NOMO-1 treated with DMSO at 0.1 percent for 48 hours (cell line): ENCODE measurements around the gene GPRIN3.
"Not testable (repeated sequence)": the region's sequence is repeated elsewhere in the genome, so short reads cannot be mapped to it uniquely, and the experiment has no call there.

Experiments
- DNase-seq: peaks from one replicate; lab custom pipeline; 2025; ENCODE audit not compliant: unreplicated experiment; lab: John Stamatoyannopoulos, UW

Gene GPRIN3

GRCh38 chr4:89259301-89260028, 48.1 kb downstream of the GPRIN3 start:
- DNase-seq, result no peak

DNA sequence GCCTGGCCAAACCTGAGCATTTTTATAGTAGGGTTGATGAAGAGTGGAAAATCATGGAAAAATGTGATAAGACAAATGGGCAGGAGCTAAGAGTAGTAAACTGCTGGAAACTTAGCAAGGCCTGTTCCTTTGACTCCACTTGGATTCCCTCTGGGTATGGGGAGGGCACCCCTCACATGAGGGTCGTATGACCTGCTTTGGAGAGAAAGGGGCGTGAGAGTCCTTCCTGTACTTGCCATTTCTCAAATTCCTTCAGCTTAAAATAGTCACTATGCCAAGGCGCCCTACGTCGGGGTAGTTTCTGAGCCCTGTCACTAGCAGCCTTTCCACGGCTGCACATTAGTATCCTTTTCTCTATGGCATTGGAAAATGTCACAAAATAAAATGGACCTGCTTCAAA, 49.1 kb downstream of the GPRIN3 start:
- DNase-seq, result no peak

DNA sequence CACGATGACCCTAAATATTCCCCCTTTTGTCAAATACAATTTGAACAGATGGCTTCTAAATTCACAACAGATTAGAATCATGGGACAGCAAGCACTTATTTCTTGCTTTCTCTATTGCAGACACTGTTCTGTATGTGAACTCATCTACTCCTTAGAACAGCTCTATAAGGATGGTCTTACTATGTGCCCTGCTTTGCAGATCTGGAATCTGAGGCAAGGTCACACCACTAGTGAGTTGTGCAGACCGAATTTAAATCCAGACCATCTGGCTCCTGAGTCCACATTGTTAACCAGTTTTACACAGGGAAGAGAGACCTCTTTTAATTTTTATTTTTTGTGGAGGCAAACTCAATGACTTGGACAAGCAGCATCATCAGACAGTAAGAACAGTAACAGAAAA, 50.2 kb downstream of the GPRIN3 start:
- no peak for DNase-seq

DNA sequence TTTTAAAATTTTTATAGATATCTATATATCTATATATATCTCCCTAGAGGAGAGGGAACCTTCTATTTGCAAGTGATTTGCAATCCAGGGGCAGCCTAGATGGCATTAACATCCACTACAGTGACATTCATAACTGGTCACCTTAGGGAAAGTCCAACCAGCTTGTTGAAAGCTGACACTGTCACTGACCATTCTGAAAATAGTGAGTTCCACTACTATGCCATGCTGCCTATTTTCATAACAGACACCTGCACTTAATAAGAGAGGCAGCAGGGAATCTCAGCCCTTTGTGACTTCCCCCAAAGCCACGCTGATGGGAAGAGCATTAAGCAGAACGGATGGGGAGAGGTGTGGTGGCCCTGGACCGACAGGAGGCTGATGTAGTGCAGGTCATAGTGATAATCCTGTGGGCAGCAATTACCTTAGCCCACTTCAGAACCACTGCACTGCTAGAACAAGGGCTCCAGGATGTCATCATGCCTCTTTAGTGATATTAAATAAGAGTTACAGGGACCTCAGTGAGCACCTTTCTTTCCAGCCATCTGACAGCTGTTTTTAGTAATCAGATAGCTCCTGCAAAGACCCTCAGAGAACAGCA, 51.3 kb downstream of the GPRIN3 start:
- no peak for DNase-seq

GRCh38 chr4:89254847-89255246, 52.8 kb downstream of the GPRIN3 start:
- DNase-seq, result peak; percentile 5

- not testable (repeated sequence) for DNase-seq
Observed at GRCh38 chr4:89254347-89254746, 53.3 kb downstream of the GPRIN3 start.

- DNase-seq, result no peak
Observed at GRCh38 chr4:89253935-89254334, 53.7 kb downstream of the GPRIN3 start.

- DNase-seq, result no peak
Observed at GRCh38 chr4:89253311-89253710, 54.3 kb downstream of the GPRIN3 start.

DNA sequence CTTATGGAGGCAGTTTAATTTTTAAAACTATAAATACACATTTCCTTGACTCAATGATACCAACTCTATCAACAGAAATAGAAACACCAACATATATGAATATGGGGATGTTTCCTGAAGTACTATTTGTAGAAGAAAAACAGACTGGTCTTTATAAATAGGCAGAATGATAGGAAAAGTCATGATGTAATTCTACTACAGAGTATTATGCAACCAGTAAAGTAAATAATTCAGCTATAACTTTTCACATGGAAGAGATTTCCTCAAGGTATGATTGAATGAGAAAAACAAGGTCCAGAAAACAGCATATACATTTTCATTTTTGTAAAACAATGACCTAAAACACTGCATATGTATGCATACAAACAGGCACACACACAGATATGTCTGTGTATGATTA, 56.2 kb downstream of the GPRIN3 start:
- DNase-seq, result no peak

DNA sequence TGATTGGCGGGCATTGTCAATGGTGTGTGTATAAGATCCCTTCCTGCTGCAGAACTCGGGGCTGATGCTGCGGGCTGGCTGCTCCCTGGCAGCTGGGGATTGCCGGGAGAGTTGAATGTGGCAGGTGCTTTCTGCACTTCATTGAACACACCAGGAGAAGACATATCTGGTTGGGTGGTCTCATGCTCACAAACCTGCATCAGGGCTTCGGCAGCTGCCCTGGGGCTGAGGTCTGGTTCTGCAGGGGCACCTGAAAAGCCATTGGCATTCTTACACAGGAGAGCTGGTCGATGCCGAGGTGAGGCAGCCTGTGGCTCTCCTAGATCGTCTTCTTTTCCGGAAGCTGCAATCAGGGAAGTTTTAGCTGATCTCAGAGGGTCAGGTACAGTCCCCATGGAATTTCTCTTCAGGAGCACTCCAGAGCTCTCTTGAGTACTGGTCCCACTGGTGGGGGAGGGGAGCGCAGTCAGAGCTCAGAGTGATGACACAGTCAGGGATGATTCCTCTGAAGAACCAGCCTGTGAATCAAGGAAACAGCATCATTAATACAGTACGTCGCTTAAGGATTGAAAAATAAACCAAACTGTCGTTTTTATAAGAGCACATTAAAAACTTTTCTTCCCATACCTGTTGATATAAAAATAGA, 57.8 kb downstream of the GPRIN3 start:
- no peak for DNase-seq

DNA sequence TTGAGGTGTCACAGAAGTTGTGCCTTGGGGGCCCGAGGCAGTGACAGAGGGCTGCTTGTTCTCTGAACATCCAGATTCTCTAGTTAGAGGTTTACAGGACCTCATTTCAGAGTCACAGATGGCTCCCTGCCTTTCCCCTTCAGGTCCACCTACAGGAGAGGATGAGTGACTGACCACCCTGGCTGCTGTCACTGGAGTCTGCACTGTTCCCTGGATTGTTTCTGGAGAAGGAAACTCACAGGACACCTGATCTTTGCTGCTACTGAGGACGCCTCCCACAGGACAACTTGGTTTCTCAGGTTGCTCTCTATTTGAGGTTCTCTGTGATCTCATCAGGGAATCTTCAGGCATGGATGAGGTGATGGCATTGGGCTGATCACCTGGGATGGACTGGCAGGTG, 58.3 kb downstream of the GPRIN3 start:
- no peak for DNase-seq

DNA sequence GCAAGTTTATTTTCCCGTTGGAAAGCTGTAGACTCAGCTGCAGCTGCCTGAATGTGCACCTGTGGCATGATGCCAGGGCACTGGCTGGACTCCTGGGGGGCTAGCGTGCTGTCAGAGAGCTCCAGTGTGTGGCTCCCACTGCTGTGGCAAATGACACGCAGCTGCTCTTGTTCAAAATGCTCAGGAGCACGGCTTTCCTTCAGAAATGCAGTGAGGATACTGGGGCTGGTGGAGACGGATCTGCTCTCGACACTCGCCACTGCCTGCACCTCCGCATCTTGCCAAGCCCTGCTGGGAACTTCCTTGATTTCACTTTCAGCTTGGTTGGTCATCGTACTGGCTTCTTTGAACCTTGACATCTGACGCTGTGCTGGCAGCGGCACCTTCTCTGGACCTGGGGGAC, 58.7 kb downstream of the GPRIN3 start:
- DNase-seq, result no peak

DNA sequence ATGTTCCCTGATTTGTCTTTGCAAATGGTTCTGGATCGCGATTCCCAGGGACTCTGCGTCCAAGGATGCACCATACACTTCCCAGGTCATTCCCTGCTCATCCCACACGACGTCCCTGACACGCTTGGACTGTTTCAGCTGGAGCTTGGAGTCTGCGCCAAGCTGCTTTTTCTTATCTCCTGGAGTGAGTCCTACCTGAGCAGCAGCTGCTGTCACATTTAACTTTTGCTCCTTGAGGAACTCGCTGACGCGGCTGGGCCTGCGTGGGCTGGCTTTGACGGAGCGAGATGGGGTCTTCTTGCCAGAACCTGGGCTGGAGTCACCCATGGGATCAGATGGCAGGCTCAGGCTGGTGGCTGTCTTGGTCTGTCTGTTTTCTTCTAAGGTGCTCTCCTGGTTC, 59.6 kb downstream of the GPRIN3 start:
- DNase-seq, result no peak

DNA sequence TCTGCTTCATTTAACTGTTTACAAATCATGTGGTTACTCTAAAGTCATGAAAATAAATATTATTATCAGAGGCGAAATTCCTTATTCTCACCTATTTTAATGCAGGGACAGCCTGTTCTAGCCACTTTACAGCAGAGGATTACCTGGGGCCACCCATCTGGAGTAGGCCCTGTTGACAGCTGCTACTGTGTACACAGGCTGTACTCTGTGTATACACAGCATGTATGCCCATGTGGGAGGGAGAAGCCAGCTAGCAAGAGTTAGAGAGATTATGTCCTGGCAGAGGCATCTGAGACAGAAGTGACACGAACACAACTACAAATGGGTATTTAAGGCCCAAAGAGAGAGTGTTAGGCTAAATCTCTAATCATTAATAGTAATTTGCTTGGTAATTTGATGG, 62.1 kb downstream of the GPRIN3 start:
- DNase-seq, result no peak

GRCh38 chr4:89243733-89244252, 63.8 kb downstream of the GPRIN3 start:
- no peak for DNase-seq

- peak; percentile 9 for DNase-seq
Observed at GRCh38 chr4:89242864-89243732, 64.5 kb downstream of the GPRIN3 start.

GRCh38 chr4:89242216-89242615, 65.4 kb downstream of the GPRIN3 start:
- DNase-seq, result no peak

DNA sequence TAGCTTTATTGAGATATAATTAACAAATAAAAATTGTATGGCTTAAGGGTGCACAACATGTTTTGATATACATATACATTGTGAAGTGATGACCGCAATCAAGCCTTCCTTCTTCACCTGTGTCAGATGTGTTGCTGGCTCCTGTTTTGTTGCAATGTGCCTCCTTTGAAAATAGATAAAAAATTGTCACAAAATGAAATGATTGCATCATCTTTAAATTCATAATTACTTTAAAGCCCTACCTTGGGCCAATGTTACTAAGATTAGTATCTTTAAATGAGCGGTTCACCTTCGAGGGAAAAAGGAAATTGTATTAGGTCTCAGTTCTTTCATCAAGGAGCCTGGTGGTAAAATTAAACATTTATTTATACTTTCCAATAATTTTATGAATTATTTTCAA, 77.3 kb downstream of the GPRIN3 start:
- DNase-seq, result no peak

DNA sequence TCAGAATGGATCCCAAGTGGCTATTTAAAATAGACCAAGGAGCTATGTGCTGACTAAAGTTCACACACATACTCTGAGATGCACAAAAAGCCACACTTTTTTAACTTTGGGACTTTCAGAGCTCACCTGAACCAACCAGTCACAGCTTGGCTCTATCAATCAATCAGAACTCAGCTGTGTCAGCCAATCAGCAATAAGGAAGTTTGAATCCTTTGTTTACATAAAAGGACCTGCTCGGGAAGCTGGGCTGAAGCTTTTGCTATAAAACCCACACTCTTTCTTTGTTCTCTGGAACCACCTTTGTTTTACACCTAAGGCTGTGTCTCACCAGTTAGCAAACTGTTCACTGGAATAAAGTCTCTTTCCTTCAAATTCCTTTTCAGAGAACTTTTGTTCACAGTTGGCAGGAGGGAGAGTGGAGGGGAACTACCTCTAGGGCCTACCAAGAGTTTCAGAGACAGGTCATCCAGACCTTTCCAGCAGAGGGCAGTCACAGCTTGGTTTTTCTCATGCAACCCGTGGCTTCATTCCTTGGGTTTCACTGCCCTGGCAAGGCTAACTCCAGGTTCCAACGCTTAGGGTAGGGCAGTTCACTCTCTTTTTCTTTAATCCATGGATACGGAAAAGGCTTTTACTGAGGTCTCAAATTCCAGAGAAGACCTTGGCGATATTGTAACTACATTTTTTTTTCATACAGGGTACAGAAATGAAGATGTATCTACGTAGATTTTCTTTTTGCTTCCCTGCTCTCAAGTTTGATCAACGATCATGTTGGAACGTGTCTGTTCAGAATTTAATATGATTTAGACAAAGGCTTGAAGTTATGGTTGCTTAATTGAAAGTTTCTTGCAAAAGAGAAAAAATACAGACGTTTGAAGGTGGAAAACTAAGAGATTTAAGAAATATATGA, 80.7 kb downstream of the GPRIN3 start:
- DNase-seq, result peak; percentile 70

DNA sequence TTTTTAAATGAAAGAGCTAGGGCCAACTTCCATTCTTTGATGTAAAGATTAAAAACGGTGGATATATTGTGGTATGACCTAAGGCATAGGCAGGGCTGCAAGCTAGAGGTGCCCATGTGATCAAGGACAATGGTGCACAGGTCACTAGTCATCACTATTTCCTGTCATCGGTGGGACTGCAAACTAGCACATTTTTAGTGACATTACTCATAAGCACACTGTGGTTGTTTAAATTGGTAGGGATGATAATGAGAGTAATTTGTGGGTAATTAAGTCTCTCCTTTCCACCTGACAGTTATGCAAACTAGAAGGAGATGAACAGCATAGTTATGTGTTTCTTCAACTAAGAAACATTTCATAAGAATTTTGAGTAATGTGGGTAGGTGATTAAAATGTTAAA, 85.4 kb downstream of the GPRIN3 start:
- DNase-seq, result peak; percentile 72
